Cerebellar nuclear complex (tissue), 1 donor: ENCODE measurements around the gene BORCS5.
"Not testable (repeated sequence)": the region's sequence is repeated elsewhere in the genome, so short reads cannot be mapped to it uniquely, and the experiment has no call there.

Experiments
- DNase-seq, 2 experiments: peaks; one replicate each; lab custom pipeline; 2025; lab: John Stamatoyannopoulos, UW

The BORCS5 gene

DNA sequence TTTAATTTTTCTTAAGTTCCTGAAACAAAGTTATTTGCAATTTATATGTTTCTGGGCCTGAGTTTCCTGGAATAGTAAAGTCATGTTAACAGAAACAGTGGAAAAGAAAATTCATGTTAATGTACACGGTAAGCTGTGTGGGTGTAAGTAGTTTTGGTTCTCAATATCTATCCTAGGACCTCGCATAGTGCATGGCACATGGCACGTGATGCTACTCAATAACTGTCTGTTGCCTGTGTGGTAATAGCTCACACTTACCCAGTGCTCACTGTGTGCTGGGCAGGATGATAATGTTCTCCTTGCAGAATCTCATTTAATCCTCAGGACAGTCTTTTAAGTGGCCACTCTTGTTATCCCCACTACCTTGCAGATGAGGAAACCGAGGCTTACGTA is 105.0 kb downstream of the BORCS5 start:
- no peak for DNase-seq

DNA sequence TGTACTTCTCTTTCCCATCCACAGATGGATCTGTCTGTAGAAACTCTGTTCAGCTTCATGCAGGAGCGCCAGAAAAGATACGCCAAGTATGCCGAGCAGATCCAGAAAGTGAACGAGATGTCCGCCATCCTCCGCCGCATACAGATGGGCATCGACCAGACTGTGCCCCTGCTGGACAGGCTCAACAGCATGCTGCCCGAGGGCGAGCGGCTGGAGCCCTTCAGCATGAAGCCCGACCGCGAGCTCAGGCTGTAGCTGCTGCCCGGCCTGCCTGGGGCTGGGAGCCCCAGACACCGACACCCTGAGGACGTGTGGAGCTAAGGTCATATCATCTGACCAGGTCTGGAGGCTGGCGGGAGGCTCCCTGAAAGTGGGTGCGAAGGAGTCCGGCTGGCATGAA is 108.6 kb downstream of the BORCS5 start:
- DNase-seq = no peak

DNA sequence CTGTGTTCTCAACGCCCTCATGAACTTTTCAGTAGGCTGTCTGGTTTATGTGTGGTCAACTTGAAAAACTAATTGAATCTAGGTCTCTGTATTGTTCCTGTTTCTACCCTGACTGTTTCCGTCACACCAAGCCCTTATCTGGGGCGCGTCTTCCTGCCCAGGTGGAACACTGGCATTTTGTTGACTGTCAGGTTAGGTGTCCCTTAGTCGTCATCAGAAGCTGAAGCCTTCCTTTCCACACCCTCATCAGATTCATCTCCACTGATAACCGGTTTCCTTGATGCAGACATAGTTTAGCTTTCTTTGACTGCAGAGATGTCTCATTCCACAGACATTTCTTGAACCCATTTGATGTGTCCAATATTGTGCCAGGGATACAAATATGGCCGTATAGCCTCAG is 109.3 kb downstream of the BORCS5 start:
- DNase-seq = no peak

DNA sequence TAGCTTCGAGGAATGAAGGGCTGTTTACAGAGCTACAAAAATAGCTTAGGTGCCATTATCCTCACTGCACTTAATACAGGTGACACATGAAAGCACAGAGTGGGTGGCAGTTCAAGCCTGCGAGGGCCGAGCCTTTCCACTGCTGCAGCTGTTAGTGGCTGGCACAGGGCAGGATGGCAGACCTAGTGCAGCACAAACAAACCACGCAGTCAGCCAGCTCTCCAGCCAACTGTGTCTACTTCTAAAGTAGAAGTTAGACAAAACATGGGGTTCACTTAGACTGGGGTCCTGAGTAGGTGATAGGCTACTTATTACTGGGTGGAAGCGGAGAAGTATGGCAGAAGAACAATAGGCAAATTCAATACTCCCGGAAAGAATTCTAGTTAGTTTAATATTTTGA is 110.4 kb downstream of the BORCS5 start:
- no peak for DNase-seq

DNA sequence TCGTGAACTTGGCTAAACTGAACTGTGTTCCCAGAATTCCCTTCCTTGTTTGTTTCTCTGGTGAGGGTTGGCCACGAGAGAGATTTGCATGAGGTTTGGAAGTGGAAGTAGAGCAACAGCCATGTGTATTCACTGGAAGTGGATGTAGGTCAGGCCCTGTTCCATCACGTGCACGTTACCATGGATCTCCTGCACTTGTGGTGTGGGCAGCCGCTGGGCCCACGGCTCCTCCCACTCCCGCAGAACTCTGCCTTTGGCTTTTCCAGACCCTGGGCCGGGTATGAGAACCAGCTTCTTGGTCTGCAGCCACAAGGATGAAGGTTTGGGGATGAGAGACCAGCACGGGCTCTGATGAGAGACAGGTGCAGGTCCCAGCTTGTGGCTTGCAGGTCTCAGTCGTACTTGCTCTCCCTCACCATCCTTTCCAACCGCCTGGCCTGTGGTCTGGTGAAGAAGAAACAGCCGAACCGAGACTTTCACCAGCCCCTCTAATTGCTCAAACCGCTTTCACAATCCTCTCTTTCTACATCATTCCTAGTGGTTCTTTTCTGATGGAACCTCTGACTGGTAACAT is 110.9 kb downstream of the BORCS5 start:
- DNase-seq = no peak

DNA sequence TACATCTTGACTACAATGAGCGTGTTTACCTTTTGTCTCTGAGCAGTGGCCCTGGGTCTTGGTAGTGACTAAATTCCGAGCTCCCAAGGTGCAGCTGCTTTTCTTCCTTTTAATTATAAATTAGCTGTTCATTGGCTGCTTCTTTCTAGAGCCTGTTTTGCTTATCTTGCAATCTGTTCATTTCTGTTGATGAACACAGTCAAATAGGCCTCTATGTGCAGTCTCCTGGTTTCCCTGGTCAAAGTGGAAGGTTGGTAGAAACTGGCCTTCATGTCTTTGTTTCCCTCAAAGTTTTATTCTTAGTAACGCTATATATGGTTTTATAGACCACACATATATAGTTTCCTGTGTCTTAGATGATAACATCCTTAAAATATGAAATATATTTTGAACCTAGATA is 111.7 kb downstream of the BORCS5 start:
- DNase-seq = no peak

DNA sequence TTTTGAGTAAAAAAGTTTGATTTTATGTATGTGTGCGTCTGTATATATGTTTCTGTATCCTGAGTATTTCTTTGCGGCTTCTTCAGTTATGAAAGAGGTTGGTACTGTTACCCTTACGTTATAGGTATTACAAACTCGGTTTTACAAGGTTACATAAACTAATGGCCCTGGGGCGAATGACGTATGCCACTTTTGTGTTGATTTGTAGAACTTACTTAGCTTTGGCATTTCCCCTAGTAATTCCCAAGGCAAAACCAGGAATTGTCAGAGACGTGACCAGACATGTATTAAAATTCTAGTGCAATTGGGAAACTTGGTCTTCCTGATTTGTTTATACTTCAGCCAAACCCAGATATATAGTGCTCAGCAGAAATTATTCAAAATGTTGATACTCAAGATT is 112.5 kb downstream of the BORCS5 start:
- no peak for DNase-seq

DNA sequence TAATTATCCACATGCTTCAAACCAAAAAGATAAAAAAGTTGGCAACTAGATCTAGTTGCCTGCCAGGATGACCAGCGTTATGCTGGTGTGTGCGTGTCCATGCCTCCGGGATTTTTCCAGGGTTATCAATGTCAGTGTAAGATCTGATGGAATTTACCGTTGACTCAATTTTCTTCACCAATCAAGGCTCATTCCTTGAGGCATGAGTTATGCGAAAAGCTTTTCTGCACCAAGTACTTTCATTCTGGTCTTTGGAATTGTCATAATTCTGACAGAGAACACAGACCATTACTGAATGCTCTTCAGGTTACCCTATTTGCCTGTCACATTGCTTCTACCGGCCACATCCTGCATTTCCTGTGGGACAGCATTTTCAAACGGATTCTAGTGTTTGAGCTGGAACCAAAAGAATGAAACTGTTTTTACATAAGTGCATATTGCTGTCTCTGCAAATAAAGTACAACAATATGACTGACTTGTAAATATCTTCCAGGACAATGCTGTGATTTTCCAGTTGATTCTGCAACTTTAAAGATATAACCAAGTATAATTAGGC is 114.0 kb downstream of the BORCS5 start:
- no peak for DNase-seq

DNA sequence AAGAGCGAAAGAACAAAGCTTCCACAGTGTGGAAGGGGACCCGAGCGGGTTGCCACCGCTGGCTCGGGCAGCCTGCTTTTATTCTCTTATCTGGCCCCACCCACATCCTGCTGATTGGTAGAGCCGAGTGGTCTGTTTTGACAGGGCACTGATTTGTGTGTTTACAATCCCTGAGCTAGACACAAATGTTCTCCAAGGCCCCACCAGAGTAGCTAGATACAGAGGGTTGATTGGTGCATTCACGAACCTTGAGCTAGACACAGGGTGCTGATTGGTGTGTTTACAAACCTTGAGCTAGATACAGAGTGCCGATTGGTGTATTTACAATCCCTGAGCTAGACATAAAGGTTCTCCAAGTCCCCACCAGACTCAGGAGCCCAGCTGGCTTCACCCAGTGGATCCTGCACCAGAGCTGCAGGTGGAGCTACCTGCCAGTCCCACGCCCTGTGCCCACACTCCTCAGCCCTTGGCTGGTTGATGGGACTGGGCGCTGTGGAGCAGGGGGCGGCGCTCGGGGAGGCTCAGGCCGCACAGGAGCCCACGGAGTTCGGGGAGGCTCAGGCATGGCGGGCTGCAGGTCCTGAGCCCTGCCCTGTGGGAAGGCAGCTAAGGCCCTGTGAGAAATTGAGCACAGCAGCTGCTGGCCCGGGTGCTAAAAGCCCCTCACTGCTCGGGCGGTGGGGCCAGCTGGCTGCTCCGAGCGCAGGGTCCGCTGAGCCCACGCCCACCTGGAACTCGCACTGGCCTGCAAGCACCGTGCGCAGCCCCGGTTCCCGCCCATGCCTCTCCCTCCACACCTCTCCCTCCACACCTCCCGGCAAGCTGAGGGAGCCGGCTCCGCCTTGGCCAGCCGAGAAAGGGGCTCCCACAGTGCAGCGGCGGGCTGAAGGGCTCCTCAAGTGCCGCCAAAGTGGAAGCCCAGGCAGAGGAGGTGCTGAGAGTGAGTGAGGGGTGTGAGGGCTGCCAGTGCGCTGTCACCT is 115.4 kb downstream of the BORCS5 start:
- DNase-seq = not testable (repeated sequence)

DNA sequence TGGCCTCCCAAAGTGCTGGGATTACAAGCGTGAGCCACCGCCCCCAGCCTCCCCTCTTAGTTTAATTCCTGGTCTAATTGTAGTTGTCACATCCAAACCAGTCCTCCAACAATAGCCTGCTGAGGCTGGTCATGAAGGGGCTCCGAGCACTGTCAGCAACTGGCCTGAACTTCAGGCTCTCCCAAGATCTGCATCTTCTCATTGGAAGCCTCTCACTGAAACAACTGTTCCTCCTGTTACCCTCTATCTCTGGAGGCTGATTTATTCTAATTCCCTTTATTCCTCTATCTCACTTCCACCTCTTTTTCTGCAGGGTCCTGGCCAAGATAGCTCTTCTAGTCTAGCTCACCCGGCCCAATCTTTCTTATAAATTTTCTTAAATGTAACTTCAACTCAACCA is 116.3 kb downstream of the BORCS5 start:
- no peak for DNase-seq

DNA sequence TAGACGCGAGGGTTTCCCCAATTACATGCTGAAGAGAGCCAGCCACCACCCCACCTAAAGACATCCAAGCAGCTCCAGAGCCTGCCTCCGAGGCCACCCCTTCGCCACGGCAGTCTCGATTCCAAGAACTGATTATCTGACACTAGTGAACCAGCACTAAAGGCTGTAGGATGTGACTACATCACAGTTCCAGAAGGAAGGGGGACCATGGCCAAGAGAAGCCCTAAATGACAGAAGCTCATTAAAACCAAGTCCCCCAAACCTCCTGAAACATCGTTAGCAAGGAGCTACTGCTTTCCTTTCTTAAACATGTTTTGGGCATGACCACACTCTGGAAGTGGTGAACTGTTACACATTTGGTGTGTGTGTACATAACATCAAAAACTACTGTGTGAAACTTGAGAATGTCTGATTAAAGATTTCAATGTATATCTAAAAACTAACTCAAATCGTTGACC is 117.6 kb downstream of the BORCS5 start:
- DNase-seq = no peak

DNA sequence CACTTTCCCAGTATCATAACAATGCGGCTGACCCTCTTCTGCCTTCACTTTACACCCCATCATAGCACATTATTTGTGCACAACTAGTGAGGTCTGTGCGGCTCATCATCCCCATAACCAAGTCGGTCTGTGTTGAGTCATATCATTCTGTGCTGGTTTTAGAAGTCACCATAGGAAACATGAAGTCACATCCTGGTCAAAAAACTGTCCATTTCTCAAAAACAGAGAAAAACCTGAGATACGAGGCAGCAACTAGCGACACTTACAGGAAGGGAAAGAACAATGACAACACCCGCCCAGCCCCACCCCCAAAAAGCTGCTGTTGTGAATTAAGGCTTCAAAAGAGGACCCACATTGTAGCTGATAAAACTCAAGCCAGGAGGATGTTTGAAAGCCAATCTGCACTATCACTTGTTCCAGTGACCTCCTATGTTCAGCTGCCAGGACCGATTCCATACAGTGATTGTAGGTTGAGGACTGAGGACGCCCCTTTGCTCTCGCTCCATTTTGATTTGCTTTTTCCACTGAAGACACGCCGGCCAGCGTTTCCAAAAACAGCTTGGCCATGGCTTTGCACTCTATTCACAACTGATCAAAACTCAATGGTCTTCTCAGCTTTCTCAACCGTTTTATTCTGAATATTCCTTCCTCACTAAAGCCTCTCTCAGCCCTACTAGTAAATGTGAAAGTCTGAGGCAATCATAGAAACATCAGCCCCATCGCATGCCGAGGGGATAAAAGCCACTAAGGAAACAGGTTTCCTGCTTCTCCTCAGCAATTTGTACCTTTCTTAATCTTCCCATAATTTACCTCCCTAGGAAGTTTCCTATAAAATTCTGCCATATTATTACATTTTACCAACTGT is 118.3 kb downstream of the BORCS5 start:
- DNase-seq = no peak

DNA sequence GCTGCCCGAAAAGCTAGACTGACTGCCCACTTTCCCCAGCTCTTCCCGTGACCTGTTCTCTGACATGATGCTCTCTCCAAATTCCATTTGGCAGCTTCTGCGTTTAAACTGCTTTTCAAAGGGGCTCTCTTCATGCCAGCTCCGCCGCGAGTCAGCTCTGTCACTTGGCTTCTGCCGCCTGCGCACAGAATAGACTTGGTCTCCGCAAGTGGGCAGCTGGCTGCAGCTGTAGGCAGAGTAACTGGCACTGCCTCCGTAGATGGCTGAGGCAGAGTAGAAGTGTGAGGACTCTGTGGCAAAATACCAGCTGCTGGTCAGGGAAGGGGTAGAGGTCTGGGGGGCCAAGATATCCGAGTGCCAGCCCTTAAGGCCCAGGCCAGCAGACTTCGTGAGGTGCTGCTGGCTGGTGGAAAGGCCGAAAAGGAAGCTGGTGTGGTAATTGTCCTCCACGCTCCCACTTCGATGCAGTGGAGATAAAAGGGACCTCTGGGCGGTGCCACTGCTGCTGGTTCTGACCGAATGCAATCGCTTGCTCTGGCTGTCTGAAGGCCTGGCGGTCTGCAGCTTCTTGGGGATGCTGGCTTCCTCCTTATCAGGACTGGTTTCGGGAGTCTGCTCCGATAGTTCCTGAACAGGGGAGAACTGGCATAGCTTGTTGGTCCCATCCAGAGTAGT is 120.1 kb downstream of the BORCS5 start:
- no peak for DNase-seq

DNA sequence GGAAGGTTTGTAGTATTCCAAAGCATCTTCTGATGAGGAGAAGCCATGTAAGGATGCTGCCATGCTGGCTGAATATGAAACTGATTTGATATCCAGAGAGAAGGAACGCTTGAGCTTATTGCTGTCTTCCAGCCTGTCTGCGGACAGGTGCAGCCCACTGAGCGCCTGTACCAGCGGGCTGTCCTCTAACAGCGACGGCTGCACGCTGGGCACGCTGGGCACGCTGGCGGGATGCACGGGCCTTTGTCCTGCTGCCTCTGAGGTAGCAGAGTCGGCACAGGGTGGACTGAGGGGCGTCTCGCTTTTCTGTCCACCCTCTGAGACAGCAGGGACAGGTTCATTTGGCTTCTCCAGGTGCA is 120.6 kb downstream of the BORCS5 start:
- no peak for DNase-seq

DNA sequence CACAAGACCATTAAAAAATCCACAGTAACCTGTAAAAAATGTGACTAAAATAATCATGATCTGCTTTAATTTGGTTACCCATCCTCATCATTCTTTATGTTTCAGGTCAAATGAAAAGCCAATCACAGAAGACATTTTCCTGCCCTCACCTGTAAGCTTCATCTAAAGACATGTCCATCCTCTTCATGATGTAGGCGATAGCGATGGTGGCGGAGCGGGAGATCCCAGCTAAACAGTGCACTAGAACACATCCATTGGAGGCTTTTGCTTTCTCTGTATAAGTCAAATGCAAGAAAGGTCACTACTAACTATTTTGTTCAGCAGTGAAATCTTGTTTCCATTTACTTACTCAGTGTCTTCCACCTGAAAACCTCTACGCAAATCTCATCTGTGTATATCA is 123.2 kb downstream of the BORCS5 start:
- DNase-seq = no peak

DNA sequence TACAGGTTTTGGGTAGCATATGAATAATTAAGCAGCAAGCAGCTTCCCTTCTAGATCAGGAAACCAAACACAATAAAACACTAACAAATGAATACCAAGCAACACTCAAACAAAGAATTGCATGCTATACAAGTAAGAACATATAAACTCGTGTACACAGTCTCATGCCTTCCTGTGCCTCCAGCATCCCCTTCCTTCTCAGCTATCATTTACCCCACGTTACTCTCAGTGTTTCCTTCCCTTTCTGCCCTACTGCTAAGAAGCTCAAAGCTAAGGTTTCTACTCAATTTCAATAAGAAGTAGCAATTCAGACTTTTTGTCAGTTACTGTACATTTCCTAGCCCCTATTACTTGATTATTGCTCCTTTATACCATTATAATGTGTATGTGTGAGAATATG is 124.8 kb downstream of the BORCS5 start:
- no peak for DNase-seq

DNA sequence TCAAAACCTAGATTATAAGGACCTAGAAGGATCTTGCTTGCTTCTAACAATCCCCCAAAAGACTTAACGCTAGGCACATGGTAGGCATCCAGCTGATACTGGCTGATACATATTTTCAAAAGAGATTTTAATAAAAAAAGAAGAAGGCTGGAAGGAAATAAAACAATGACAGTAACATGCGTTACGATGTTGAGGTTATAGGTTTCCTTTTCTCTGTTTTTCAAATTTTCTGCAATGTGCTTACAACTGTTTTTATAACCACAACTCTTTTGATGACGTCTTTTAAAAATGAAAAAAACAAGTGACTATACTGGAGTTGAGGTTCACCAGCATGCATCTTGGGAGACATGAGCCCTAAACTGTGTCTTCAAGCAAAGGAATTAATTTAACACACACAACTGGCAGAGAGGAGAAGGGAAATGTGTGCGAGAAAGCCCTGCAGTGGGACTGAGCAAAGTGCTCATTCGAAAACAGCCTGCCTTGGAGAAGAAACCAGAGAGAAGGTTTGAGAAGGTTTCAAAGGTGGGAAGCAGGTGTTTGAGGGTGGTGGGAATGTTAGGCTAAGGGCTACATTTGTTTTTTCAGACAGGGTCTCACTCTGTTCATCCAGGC is 125.4 kb downstream of the BORCS5 start:
- DNase-seq = no peak

DNA sequence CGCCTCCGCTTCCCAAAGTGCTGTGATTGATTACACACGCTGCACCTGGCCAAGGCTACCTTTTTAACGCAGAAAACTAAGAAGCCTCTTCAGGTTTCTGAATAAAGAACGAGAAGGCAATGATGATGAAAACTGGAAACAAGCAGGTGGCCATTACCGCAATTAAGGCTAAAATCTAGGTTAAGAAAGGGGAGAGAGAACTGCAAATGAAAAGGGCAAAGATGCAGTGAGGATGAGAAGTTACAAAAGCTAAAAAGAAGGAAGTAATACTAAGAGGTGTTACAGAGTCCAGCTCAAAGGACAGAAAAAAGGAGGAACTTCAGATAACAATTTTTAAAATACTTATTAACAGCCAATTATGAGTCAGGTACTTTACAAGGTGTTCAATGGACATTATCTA is 126.1 kb downstream of the BORCS5 start:
- no peak for DNase-seq

DNA sequence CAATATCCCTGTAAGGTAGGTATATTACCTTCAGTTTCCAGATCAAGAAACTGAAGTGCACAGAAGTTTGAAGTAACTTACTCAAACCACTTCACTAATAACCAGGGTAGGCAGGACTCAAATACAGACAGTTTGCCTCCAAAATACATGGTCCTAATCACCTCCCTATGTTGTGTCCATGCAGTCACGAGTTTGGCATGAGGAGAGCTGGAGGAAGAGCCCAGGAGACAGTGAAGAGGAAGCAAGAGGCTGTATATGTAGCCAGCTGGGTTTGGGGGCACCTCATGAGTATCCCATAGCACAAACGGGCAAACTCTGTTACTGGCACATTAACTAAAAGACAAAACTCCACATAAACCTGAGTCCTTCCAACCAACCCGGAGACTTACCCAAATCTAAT is 126.6 kb downstream of the BORCS5 start:
- no peak for DNase-seq

DNA sequence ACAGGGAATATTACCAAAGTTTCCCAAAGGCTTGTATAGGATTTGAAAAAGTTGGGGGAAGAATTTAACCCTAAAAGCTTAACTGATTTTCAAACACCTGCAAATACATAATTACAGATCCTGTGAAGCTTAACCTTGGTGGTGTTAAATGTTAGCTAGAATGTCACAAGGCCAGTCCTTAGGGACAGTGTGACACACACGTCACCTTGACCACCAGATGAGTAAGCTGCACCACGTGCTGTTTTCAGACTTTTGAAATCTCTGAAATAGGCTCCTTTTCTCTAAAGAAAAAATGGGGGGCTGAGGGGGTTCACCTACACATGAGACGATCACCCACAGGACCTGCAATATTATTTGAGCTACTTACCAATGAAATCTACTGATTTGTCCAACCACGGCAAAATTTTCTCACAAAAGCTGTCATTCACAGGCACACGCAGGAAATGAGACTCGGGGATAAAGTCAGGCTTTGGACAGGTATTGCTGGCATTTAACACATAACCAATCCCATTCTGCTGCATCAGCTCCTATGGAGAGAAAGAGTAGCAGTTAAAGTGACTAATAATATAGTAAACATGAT is 129.9 kb downstream of the BORCS5 start:
- no peak for DNase-seq

DNA sequence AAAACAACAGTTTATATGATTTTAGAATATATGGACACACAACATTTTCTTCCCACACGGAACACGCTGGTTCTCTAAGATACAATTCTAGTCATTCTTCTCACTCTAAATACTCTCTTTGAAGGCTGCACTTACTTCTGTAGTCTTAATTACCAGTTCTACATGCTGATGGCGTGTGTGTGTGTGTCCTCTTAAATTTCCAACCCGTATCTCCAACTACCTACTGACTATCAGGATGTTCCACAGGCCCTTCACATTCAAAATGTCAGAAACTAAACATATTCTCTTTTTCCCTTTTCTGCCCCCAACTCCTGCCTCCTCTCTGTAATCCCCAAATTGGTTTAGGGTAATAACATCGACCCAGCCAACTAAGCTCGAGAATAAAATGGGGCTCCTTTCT is 130.6 kb downstream of the BORCS5 start:
- no peak for DNase-seq
